Retinal pigment epithelial cell (primary cell): ENCODE measurements around the gene OR10G6.

Source experiments
- DNase-seq: peaks from one replicate; pipeline ENCODE4 v3.0.0-alpha.2; 2010; ENCODE audit warnings: low read depth
- H3K4me3 ChIP-seq: 2 replicates; pipeline ENCODE4 v1.5.1; 2011; ENCODE audit warnings: mild to moderate bottlenecking, low read length, control low read depth, moderate library complexity
- CTCF ChIP-seq: conservative IDR thresholded peaks from 2 replicates; pipeline ENCODE4 v1.5.1; 2011; ENCODE audit warnings: low read depth, low read length, control low read depth, inconsistent platforms

Gene OR10G6

DNA sequence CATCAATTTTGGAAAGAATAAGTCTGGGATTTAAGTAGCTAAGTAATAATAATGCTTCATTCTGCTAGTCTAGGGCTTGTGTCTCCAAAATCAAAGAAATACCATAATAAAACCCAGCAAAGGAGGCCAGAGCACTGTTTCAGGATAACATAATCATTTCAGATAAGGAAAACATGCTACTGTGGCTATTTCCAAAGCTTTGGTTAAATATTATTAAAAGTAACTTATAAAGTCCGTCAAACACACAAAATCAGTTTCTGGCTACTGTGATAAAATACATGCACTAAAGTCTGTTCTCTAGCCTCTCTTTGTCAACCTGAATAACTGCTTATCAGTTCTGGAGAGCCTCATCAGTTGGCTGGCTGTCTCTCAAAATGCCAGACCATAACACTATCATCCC lies 49.8 kb downstream of the OR10G6 start:
- no peak for TF ChIP-seq CTCF
- H3K4me3 ChIP-seq = no peak overlapping the region
- DNase-seq = no peak
